AG09319 (cell line): Measurements from ENCODE around the gene HABP2.

ENCODE experiments used
- DNase-seq: peaks from one replicate; pipeline ENCODE4 v3.0.0-alpha.2; 2010; ENCODE audit warnings: low read depth; ENCODE audit errors: extremely low read depth
- CTCF ChIP-seq: IDR thresholded peaks from 2 replicates; pipeline ENCODE4 v1.5.1; 2011; ENCODE audit warnings: low read depth, mild to moderate bottlenecking, inconsistent platforms, low read length, moderate library complexity

Gene HABP2

GRCh38 chr10:113517165-113517900, 35.5 kb upstream of the HABP2 start:
- no peak for DNase-seq
- no peak for TF ChIP-seq CTCF

GRCh38 chr10:113517901-113518260, 35.0 kb upstream of the HABP2 start:
- no peak for DNase-seq
- no peak for TF ChIP-seq CTCF

GRCh38 chr10:113518415-113518814, 34.4 kb upstream of the HABP2 start:
- no peak for DNase-seq
- TF ChIP-seq CTCF, result no peak

- no peak for TF ChIP-seq CTCF
- DNase-seq, result no peak
Measured at GRCh38 chr10:113518816-113519591, 33.8 kb upstream of the HABP2 start.

GRCh38 chr10:113519681-113520115, 33.2 kb upstream of the HABP2 start:
- TF ChIP-seq CTCF, result no peak
- no peak for DNase-seq

- DNase-seq, result no peak
Measured at GRCh38 chr10:113520261-113520660, 32.6 kb upstream of the HABP2 start.

More at GRCh38 chr10:113520261-113520660, 32.6 kb upstream of the HABP2 start:
- no peak for TF ChIP-seq CTCF
